OCI-LY7 (cell line): Measurements from ENCODE around the gene KCNJ15. TPM values are rescaled to one million over a fixed set of nuclear protein-coding genes. Genes with fewer than 3 reads are reported as not detected.

Experiments
- BruUV-seq: library from RNA; stranded (reverse); fragments of 400-500 nt; replicated peaks from 2 replicates; lab custom pipeline; 2021; lab: Mats Ljungman, UMichigan
- CTCF ChIA-PET: fragments of 300-600 bp; sonication (Branson Sonifier 250); formaldehyde crosslinking; loops from one replicate; lab custom pipeline; 2022; ENCODE audit warnings: antibody characterized with exemption; ENCODE audit not compliant: unreplicated experiment; lab: Charles Lee
- POLR2A ChIA-PET: fragments of 300-600 bp; sonication (Branson Sonifier 250); formaldehyde crosslinking; loops from one replicate; lab custom pipeline; 2022; ENCODE audit warnings: antibody characterized with exemption; lab: Charles Lee
- DNase-seq: peaks from one replicate; pipeline ENCODE4 v3.0.0-alpha.2; 2015; ENCODE audit warnings: low spot score
- H2AFZ ChIP-seq: fragments of 200-600 bp; sonication (generic), shearing (Covaris generic); 2 replicates; pipeline ENCODE4 v1.6.1; 2014; ENCODE audit warnings: mild to moderate bottlenecking, antibody characterized with exemption, low read length, moderate library complexity
- H3K27ac ChIP-seq: fragments of 200-600 bp; sonication (generic); 2 replicates; pipeline ENCODE4 v1.5.1; 2014; ENCODE audit warnings: mixed run types, low read depth, mild to moderate bottlenecking, moderate library complexity, low read length, inconsistent platforms; ENCODE audit not compliant: poor library complexity, severe bottlenecking
- H3K36me3 ChIP-seq: fragments of 200-600 bp; sonication (generic); 2 replicates; pipeline ENCODE4 v1.6.1; 2014; ENCODE audit warnings: mild to moderate bottlenecking, antibody characterized with exemption, low read length, moderate library complexity, mixed read lengths; ENCODE audit not compliant: insufficient read depth
- H3K4me1 ChIP-seq: fragments of 200-600 bp; sonication (generic); 2 replicates; pipeline ENCODE4 v1.5.1; 2014; ENCODE audit warnings: mild to moderate bottlenecking, low read length; ENCODE audit not compliant: insufficient read depth, poor library complexity, severe bottlenecking
- H3K4me2 ChIP-seq: fragments of 200-600 bp; sonication (generic); 2 replicates; pipeline ENCODE4 v1.6.1; 2014; ENCODE audit warnings: mild to moderate bottlenecking, low read length
- H3K4me3 ChIP-seq: fragments of 200-600 bp; sonication (generic); 2 replicates; pipeline ENCODE4 v1.5.1; 2014; ENCODE audit warnings: mild to moderate bottlenecking, low read depth, low read length; ENCODE audit not compliant: poor library complexity, severe bottlenecking
- H3K79me2 ChIP-seq: fragments of 200-600 bp; sonication (generic); 2 replicates; pipeline ENCODE4 v1.6.1; 2016; ENCODE audit warnings: low read depth, mild to moderate bottlenecking, low read length, moderate library complexity, mixed read lengths; ENCODE audit not compliant: insufficient read depth
- H3K9me2 ChIP-seq: fragments of 200-600 bp; sonication (generic); 2 replicates; pipeline ENCODE4 v1.6.1; 2016; ENCODE audit warnings: mild to moderate bottlenecking, low read length, mixed read lengths; ENCODE audit not compliant: insufficient read depth
- H3K9me3 ChIP-seq: fragments of 200-600 bp; sonication (generic); 2 replicates; pipeline ENCODE4 v1.6.1; 2014; ENCODE audit warnings: mild to moderate bottlenecking, mixed run types, low read length, mixed read lengths
- H4K20me1 ChIP-seq: fragments of 200-600 bp; sonication (generic); 2 replicates; pipeline ENCODE4 v1.6.1; 2014; ENCODE audit warnings: mild to moderate bottlenecking, antibody characterized with exemption, low read length, moderate library complexity, mixed read lengths; ENCODE audit not compliant: insufficient read depth
- EZH2phosphoT487 ChIP-seq: fragments of 200-600 bp; sonication (generic); IDR thresholded peaks from 2 replicates; pipeline ENCODE4 v1.6.1; 2018; ENCODE audit warnings: low read depth, borderline replicate concordance, mild to moderate bottlenecking, mixed run types, antibody characterized with exemption, low read length, moderate library complexity, mixed read lengths
- intact Hi-C: fragments of 100-400 bp; cut with micrococcal nuclease; formaldehyde crosslinking; loops from one replicate; pipeline ENCODE4 v1.10.0; 2022; ENCODE audit not compliant: unreplicated experiment
- total RNA-seq, 2 experiments: library from RNA; depleted of rRNA in 1 of 2; stranded (reverse); fragments of >200 nt in 1 of 2; shearing (Covaris generic) in 1 of 2; gene quantifications; 2 replicates each; pipeline ENCODE4 v1.2.3, GENCODE V29; 2014 to 2022
- TF ChIP-seq, protein P1 (sequence below): fragments of 200-600 bp; sonication (generic); conservative IDR thresholded peaks from 2 replicates; pipeline ENCODE4 v1.5.1; 2014; ENCODE audit warnings: mild to moderate bottlenecking, antibody characterized with exemption, low read length, moderate library complexity, mixed read lengths

Gene KCNJ15
- total RNA-seq, 2 experiments from 2014 or later, result not detected

DNA sequence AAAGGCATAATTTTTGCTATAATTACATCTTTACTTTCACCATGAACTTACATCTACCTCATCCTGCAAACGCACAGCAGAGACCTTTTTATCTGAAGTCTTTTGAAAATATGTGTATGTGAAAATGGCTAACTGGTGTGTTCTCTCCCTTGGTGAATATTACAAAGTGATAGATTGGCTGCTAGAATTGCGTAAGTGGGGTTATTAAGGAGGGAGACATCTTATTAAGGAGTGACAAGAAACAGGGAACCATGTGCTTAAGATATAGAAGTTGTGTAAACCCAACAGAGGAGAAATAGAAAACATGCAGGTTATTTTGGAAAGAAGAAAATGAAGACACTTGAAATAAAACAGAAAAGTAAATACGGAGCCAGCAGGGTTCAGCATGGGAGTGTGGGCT lies 7.8 kb downstream of the KCNJ15 start:
- no peaks in the 10 kb centered on the region for H3K36me3 ChIP-seq
- no TSS peak for BruUV-seq
- intact Hi-C loops, result no loop called here
- H4K20me1 ChIP-seq, result no peaks in the 10 kb centered on the region
- no peak overlapping the region for H3K4me3 ChIP-seq
- no peaks in the 10 kb centered on the region for H3K4me1 ChIP-seq
- TF ChIP-seq, protein P1, sequence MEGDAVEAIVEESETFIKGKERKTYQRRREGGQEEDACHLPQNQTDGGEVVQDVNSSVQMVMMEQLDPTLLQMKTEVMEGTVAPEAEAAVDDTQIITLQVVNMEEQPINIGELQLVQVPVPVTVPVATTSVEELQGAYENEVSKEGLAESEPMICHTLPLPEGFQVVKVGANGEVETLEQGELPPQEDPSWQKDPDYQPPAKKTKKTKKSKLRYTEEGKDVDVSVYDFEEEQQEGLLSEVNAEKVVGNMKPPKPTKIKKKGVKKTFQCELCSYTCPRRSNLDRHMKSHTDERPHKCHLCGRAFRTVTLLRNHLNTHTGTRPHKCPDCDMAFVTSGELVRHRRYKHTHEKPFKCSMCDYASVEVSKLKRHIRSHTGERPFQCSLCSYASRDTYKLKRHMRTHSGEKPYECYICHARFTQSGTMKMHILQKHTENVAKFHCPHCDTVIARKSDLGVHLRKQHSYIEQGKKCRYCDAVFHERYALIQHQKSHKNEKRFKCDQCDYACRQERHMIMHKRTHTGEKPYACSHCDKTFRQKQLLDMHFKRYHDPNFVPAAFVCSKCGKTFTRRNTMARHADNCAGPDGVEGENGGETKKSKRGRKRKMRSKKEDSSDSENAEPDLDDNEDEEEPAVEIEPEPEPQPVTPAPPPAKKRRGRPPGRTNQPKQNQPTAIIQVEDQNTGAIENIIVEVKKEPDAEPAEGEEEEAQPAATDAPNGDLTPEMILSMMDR, result no peak
- no peak for TF ChIP-seq EZH2phosphoT487
- H2AFZ ChIP-seq, result no peak overlapping the region
- H3K79me2 ChIP-seq, result no peaks in the 10 kb centered on the region
- CTCF ChIA-PET, result no interaction called here
- POLR2A ChIA-PET, result no interaction called here
- H3K9me3 ChIP-seq, result no peaks in the 10 kb centered on the region
- no peak overlapping the region for H3K4me2 ChIP-seq
- H3K9me2 ChIP-seq, result no peaks in the 10 kb centered on the region
- DNase-seq, result no peak
- no peak overlapping the region for H3K27ac ChIP-seq

DNA sequence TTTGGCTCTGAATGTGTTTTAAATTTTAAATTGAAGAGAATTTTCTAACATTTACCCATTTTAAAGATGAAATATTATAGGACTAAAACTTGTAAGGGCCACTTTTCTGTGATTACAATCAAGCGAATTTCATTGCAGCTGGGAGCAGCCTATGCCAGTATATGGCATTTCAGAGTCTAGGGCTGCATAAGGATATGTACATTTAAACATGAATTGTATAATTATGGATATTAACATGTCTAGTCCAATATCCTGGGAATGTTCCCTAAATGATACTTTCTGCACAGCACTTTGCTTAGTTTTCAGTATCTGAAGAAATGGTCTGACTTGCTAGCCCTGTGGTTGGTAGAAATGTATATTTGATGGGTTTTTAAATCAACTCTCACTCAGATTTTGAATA lies 8.4 kb downstream of the KCNJ15 start:
- Histone ChIP-seq H3K79me2 (no peaks in the 10 kb centered on the region), H3K4me3 (no peak overlapping the region), H4K20me1 (no peaks in the 10 kb centered on the region), H3K9me3 (no peaks in the 10 kb centered on the region), H3K36me3 (no peaks in the 10 kb centered on the region), H3K27ac (no peak overlapping the region), H3K4me1 (no peaks in the 10 kb centered on the region), H3K4me2 (no peak overlapping the region), H3K9me2 (no peaks in the 10 kb centered on the region), H2AFZ (no peak overlapping the region)
- POLR2A ChIA-PET, result no interaction called here
- CTCF ChIA-PET, result no interaction called here
- no peak for TF ChIP-seq EZH2phosphoT487
- TF ChIP-seq, protein P1, result no peak
- DNase-seq, result no peak
- intact Hi-C loops, result no loop called here
- no TSS peak for BruUV-seq

DNA sequence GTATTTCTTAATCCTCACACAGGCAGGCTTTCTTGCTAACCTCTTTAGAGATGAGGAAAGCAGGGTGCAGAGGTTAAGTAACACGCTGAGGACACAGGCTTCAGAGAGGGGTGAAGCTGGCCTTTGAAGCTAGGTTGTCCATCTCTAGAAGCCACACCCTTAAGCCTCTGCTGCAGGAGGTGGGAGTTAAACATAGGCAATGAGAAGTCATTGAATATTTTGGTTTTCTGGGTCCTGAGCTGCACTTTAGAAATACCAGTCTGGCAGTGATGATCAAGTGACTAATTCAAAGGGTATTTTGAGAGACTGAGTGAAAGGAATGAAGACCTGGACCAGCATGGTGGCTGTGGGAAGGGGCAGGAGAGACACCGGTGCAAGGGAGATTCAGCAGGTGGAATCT lies 9.9 kb downstream of the KCNJ15 start:
- Histone ChIP-seq H3K36me3 (no peaks in the 10 kb centered on the region), H3K9me3 (no peaks in the 10 kb centered on the region), H3K79me2 (no peaks in the 10 kb centered on the region), H3K9me2 (no peaks in the 10 kb centered on the region), H4K20me1 (no peaks in the 10 kb centered on the region), H3K4me1 (no peaks in the 10 kb centered on the region), H3K4me2 (no peak overlapping the region), H2AFZ (no peak overlapping the region), H3K27ac (no peak overlapping the region), H3K4me3 (no peak overlapping the region)
- TF ChIP-seq, protein P1, result no peak
- no peak for TF ChIP-seq EZH2phosphoT487
- BruUV-seq, result no TSS peak
- CTCF ChIA-PET, result no interaction called here
- intact Hi-C loops, result no loop called here
- POLR2A ChIA-PET, result no interaction called here
- DNase-seq, result no peak
